Heart left ventricle (tissue), 13 donors: ENCODE measurements around the gene COA5.

ENCODE experiments used
- CTCF ChIP-seq, 12 donors: fragments of 200-600 bp; sonication (generic) in 4 of 12; IDR thresholded peaks; one replicate each; pipeline versions ENCODE4 v1.5.0 to v1.8.0; 2018 to 2022; ENCODE audit warnings: antibody characterized with exemption in 12 of 12, mild to moderate bottlenecking in 5 of 12
- POLR2A ChIP-seq, 2 donors: fragments of 450-650 bp; IDR thresholded peaks; one replicate each; pipeline ENCODE4 v1.6.1; 2017; ENCODE audit warnings: antibody characterized with exemption in 2 of 2, mild to moderate bottlenecking in 2 of 2, moderate library complexity in 2 of 2
- donor health status: ischemic (EF 13 %, LVEDD 7.1; RV severe dilation, severe dysfunction).
- donor health status: DM: no; HTN: yes; CAD: no.
- donor health status: DM: no; HTN: no; CAD: no.
- donor health status: ischemic (EF 25% LVEDD 6.9; RV normal size, moderate dysfunction).
- donor health status: ischemic (EF 25% LVEDD 5.7; RV mildly dilated, moderate dysfunction).
- donor health status: ischemic (EF 35%, LVEDD 5.7; RV mildly dilated, moderate dysfunction).
- donor health status: nonischemic (EF 11% LVEDD 7.7; RV severe dilation, severe dysfunction).
- donor health status: DM: yes; HTN: yes; CAD: no.
- donor health status: PGD.
- donor health status: ischemic (EF 29% LVEDD 5.4; RV normal size, mild dysfunction).
- donor health status: nonischemic (EF 23%, LVEDD 6.1; RV moderate dilation, normal function).

GRCh38 chr2:98608116-98608961 lies at the start of gene COA5, which contains the start of gene UNC50:
- TF ChIP-seq CTCF (IDR thresholded peaks at IDR 0.05) (peak in 3 of 12 donors; percentile 23 to 27 (median 25)), POLR2A (IDR thresholded peaks at IDR 0.05) (peak in 1 of 2 donors; percentile 75)
